Cardiac muscle cell (in vitro differentiated cells and primary cell): ENCODE data around the gene UGCG. TPM values are rescaled to one million over a fixed set of nuclear protein-coding genes. Genes with fewer than 3 reads are reported as not detected.
"Not testable (repeated sequence)": the region's sequence is repeated elsewhere in the genome, so short reads cannot be mapped to it uniquely, and the experiment has no call there.

Source experiments
- DNase-seq, 2 donors: peaks; one replicate each; pipeline versions ENCODE4 v3.0.0 to v3.0.0-alpha.2; 2010 to 2017; ENCODE audit warnings: low read depth in 1 of 2, low spot score in 1 of 2
- H3K27ac ChIP-seq: fragments of 200-600 bp; sonication (generic); 2 replicates; pipeline ENCODE4 v1.5.1; 2016
- H3K27me3 ChIP-seq: fragments of 200-600 bp; sonication (generic); 2 replicates; pipeline ENCODE4 v1.6.0; 2016; ENCODE audit warnings: control low read depth
- H3K36me3 ChIP-seq: fragments of 200-600 bp; sonication (generic); 2 replicates; pipeline ENCODE4 v1.5.1; 2016; ENCODE audit warnings: control low read depth
- H3K4me1 ChIP-seq: fragments of 200-600 bp; sonication (generic); 2 replicates; pipeline ENCODE4 v1.8.1; 2017; ENCODE audit warnings: low read depth, mild to moderate bottlenecking, mixed run types
- H3K4me3 ChIP-seq: fragments of 200-600 bp; sonication (generic); 2 replicates; pipeline ENCODE4 v1.5.1; 2016; ENCODE audit warnings: mild to moderate bottlenecking
- H3K9me3 ChIP-seq: fragments of 200-600 bp; sonication (generic); 2 replicates; pipeline ENCODE4 v1.5.1; 2017; ENCODE audit warnings: low read depth, mild to moderate bottlenecking, control low read depth
- CTCF ChIP-seq: IDR thresholded peaks from 2 replicates; pipeline ENCODE4 v1.5.1; 2012; ENCODE audit warnings: low read depth, mild to moderate bottlenecking, low read length
- polyA plus RNA-seq: library from polyadenylated mRNA; unstranded; fragments of >200 nt; fragmentation: Nextera tagmentation; extraction: Ambion mirVana; gene quantifications from 2 replicates; pipeline ENCODE4 v1.2.1, GENCODE V29; 2016
- total RNA-seq: library from RNA; depleted of rRNA; stranded (reverse); fragments of >200 nt; gene quantifications from 2 replicates; pipeline ENCODE4 v1.2.3, GENCODE V29; 2016

UGCG gene
- total and polyA plus RNA-seq, 2 experiments from 2014 or later: 16.4 to 18.1 TPM

GRCh38 chr9:111953444-111953843 lies 56.8 kb downstream of the UGCG start:
- no peaks in the 10 kb centered on the region for H3K9me3 ChIP-seq
- no peaks in the 10 kb centered on the region for H3K27me3 ChIP-seq
- H3K36me3 ChIP-seq: no peaks in the 10 kb centered on the region
- no peak overlapping the region for H3K4me3 ChIP-seq
- no peak for DNase-seq
- TF ChIP-seq CTCF: no peak
- no peak overlapping the region for H3K27ac ChIP-seq
- no peaks in the 10 kb centered on the region for H3K4me1 ChIP-seq

GRCh38 chr9:111955048-111955447 lies 58.4 kb downstream of the UGCG start:
- H3K4me1 ChIP-seq: peaks cover 10% of the 10 kb centered on the region
- H3K36me3 ChIP-seq: no peaks in the 10 kb centered on the region
- TF ChIP-seq CTCF: no peak
- no peak overlapping the region for H3K27ac ChIP-seq
- no peaks in the 10 kb centered on the region for H3K9me3 ChIP-seq
- no peak for DNase-seq
- no peak overlapping the region for H3K4me3 ChIP-seq
- no peaks in the 10 kb centered on the region for H3K27me3 ChIP-seq

GRCh38 chr9:111957856-111958631 lies 61.4 kb downstream of the UGCG start:
- Histone ChIP-seq H3K9me3 (no peaks in the 10 kb centered on the region), H3K27ac (no peak overlapping the region), H3K27me3 (no peaks in the 10 kb centered on the region), H3K4me3 (no peak overlapping the region), H3K36me3 (no peaks in the 10 kb centered on the region), H3K4me1 (peaks cover 10% of the 10 kb centered on the region)
- DNase-seq: peak in 1 of 2 donors; percentile 98
- no peak for TF ChIP-seq CTCF

- H3K4me1 ChIP-seq: peaks cover 10% of the 10 kb centered on the region
- H3K4me3 ChIP-seq: no peak overlapping the region
- no peak for TF ChIP-seq CTCF
- H3K27me3 ChIP-seq: no peaks in the 10 kb centered on the region
- H3K36me3 ChIP-seq: no peaks in the 10 kb centered on the region
- no peaks in the 10 kb centered on the region for H3K9me3 ChIP-seq
- DNase-seq: peak; percentile 11 to 76
- no peak overlapping the region for H3K27ac ChIP-seq
Measured at GRCh38 chr9:111959468-111960359, 63.1 kb downstream of the UGCG start.

- H3K36me3 ChIP-seq, H3K27me3 ChIP-seq, H3K27ac ChIP-seq, H3K4me3 ChIP-seq, H3K9me3 ChIP-seq, DNase-seq: not testable (repeated sequence)
- H3K4me1 ChIP-seq: peaks cover 10% of the 10 kb centered on the region
Measured at GRCh38 chr9:111960485-111960884, 63.9 kb downstream of the UGCG start.

- no peak for TF ChIP-seq CTCF
- Histone ChIP-seq H3K27ac (no peak overlapping the region), H3K4me3 (no peak overlapping the region)
Measured at GRCh38 chr9:111961009-111961408, 64.4 kb downstream of the UGCG start.

More at GRCh38 chr9:111961009-111961408, 64.4 kb downstream of the UGCG start:
- H3K27me3 ChIP-seq: no peaks in the 10 kb centered on the region
- H3K9me3 ChIP-seq: no peaks in the 10 kb centered on the region
- H3K4me1 ChIP-seq: peaks cover 10% of the 10 kb centered on the region
- H3K36me3 ChIP-seq: no peaks in the 10 kb centered on the region
- no peak for DNase-seq
